Activated CD4-positive, alpha-beta T cell treated with anti-CD3 and anti-CD28 coated beads for 36 hours (primary cell): Measurements from ENCODE around the gene RENBP. TPM values are rescaled to one million over a fixed set of nuclear protein-coding genes. Genes with fewer than 3 reads are reported as not detected.
A peak's percentile ranks its signal among the peaks of the same experiment; 100 is the strongest.

ENCODE experiments used
- ATAC-seq: fragments of 200-7000 bp; cut with Tn5 transposase; one replicate; pipeline ENCODE4 v1.10.0; 2021; ENCODE audit warnings: mild to moderate bottlenecking, moderate library complexity
- CTCF ChIA-PET: fragments of 350-600 bp; sonication (Branson Sonifier 250); formaldehyde crosslinking; loops from one replicate; lab custom pipeline; 2021; ENCODE audit warnings: antibody characterized with exemption; lab: Charles Lee
- POLR2A ChIA-PET: fragments of 350-600 bp; sonication (Branson Sonifier 250); formaldehyde crosslinking; loops from one replicate; lab custom pipeline; 2021; ENCODE audit warnings: antibody characterized with exemption, inconsistent platforms; lab: Charles Lee
- DNase-seq: peaks from one replicate; pipeline ENCODE4 v3.0.0-alpha.2; 2020
- H3K27ac Mint-ChIP-seq: one replicate; pipeline ENCODE4 v1.8.0; 2021; ENCODE audit warnings: mixed read lengths
- H3K27me3 Mint-ChIP-seq: one replicate; pipeline ENCODE4 v1.8.0; 2021; ENCODE audit warnings: mixed read lengths
- H3K36me3 Mint-ChIP-seq: one replicate; pipeline ENCODE4 v1.8.0; 2021; ENCODE audit warnings: low read depth, mixed read lengths
- H3K4me1 Mint-ChIP-seq: one replicate; pipeline ENCODE4 v1.8.0; 2021; ENCODE audit warnings: mixed read lengths
- H3K4me3 Mint-ChIP-seq: one replicate; pipeline ENCODE4 v1.8.0; 2021; ENCODE audit warnings: mild to moderate bottlenecking, moderate library complexity, mixed read lengths
- H3K9me3 Mint-ChIP-seq: one replicate; pipeline ENCODE4 v1.8.0; 2021; ENCODE audit warnings: low read depth, mixed read lengths
- intact Hi-C, 2 experiments: fragments of 100-400 bp; cut with DNase I in 1 of 2; cut with micrococcal nuclease in 1 of 2; formaldehyde crosslinking; loops; one replicate each; pipeline versions ENCODE4 v1.14.2 to v1.15.1; 2022 to 2024; cut with DNase I, micrococcal nuclease
- total RNA-seq, 2 experiments: library from RNA; stranded (reverse); gene quantifications; one replicate each; pipeline ENCODE4 v1.2.3, GENCODE V29; 2021

Gene RENBP
- total RNA-seq, 2 experiments from 2014 or later: 6.0 to 8.1 TPM

GRCh38 chrX:153933748-153934147 lies 10.7 kb downstream of the RENBP start:
- Mint-ChIP-seq H3K9me3 (no peaks in the 10 kb centered on the region), H3K27ac (peak overlapping the region; percentile 51), H3K27me3 (no peaks in the 10 kb centered on the region), H3K4me1 (peaks cover 25% of the 10 kb centered on the region), H3K4me3 (peak overlapping the region; percentile 81), H3K36me3 (peaks cover 5% of the 10 kb centered on the region)
- CTCF ChIA-PET: interaction anchor here (1.0 to 2.5 kb wide), 3 partner anchors 14 to 35 kb away, joined by 3 to 8 read pairs (median 3); no protein-coding TSS in a partner anchor
- ATAC-seq: no peak
- intact Hi-C loops: no loop called here
- no peak for DNase-seq
- POLR2A ChIA-PET: interaction anchor here (0.6 kb wide), 1 partner anchor 140 kb away, joined by 3 read pairs; no protein-coding TSS in a partner anchor

GRCh38 chrX:153932220-153932915 lies 12.1 kb downstream of the RENBP start:
- Mint-ChIP-seq H3K27me3 (no peaks in the 10 kb centered on the region), H3K4me1 (peaks cover 21% of the 10 kb centered on the region), H3K36me3 (peaks cover 7% of the 10 kb centered on the region), H3K4me3 (no peak overlapping the region), H3K27ac (no peak overlapping the region), H3K9me3 (no peaks in the 10 kb centered on the region)
- ChIA-PET CTCF (interaction anchor here (1.5 kb wide), 1 partner anchor 8 kb away, joined by 5 read pairs; no protein-coding TSS in a partner anchor), POLR2A (no interaction called here)
- DNase-seq: no peak
- intact Hi-C loops: no loop called here
- ATAC-seq: no peak

- H3K27ac Mint-ChIP-seq: peak overlapping the region; percentile 65
- H3K27me3 Mint-ChIP-seq: no peaks in the 10 kb centered on the region
- H3K36me3 Mint-ChIP-seq: peaks cover 7% of the 10 kb centered on the region
- no peak overlapping the region for H3K4me3 Mint-ChIP-seq
- H3K4me1 Mint-ChIP-seq: peaks cover 21% of the 10 kb centered on the region
- ATAC-seq (no peak), DNase-seq (no peak)
- ChIA-PET CTCF (interaction anchor here (1.5 kb wide), 1 partner anchor 8 kb away, joined by 5 read pairs; no protein-coding TSS in a partner anchor), POLR2A (interaction anchor here (0.8 kb wide), 1 partner anchor 14 kb away, joined by 3 read pairs; no protein-coding TSS in a partner anchor)
- intact Hi-C loops: no loop called here
- H3K9me3 Mint-ChIP-seq: no peaks in the 10 kb centered on the region
Measured at GRCh38 chrX:153931748-153932147, 12.7 kb downstream of the RENBP start.

DNA sequence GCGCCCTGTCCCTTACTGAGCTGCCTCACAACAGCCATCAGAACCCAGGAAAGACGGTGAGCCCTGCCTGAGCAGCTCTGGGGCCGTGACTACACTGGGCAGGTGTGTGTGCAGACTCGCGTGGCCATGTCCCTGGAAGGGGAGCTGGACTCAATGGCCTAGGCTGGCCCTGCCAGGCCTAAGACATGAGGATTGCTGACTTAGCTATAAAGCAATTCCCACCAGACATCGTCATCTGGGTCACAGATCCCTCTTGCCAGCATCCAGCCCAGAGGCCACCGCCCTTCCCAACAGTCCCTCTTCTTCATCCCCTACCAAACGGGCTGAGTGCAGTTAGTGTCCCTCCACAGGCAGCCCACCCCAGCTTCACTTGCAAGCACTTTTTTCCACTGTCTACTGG lies 13.3 kb downstream of the RENBP start:
- POLR2A ChIA-PET: interaction anchor here (0.8 kb wide), 1 partner anchor 15 kb away, joined by 3 read pairs; no protein-coding TSS in a partner anchor
- no peaks in the 10 kb centered on the region for H3K27me3 Mint-ChIP-seq

GRCh38 chrX:153930011-153930910 lies 14.2 kb downstream of the RENBP start:
- Mint-ChIP-seq H3K27me3 (no peaks in the 10 kb centered on the region), H3K4me1 (peaks cover 21% of the 10 kb centered on the region), H3K9me3 (no peaks in the 10 kb centered on the region), H3K36me3 (peaks cover 9% of the 10 kb centered on the region), H3K4me3 (no peak overlapping the region), H3K27ac (peak overlapping the region; percentile 19)
- intact Hi-C loops: no loop called here
- DNase-seq (no peak), ATAC-seq (no peak)
- ChIA-PET POLR2A (interaction anchor here (0.9 kb wide), 1 partner anchor 37 kb away, joined by 3 read pairs; no protein-coding TSS in a partner anchor), CTCF (interaction anchor here (0.9 kb wide), 1 partner anchor 8 kb away, joined by 8 read pairs; no protein-coding TSS in a partner anchor)

More for the DNA sequence above, 13.3 kb downstream of the RENBP start:
- CTCF ChIA-PET: no interaction called here
- H3K27ac Mint-ChIP-seq: peak overlapping the region; percentile 65
- ATAC-seq (no peak), DNase-seq (no peak)
- no peak overlapping the region for H3K4me3 Mint-ChIP-seq
- peaks cover 21% of the 10 kb centered on the region for H3K4me1 Mint-ChIP-seq
- H3K9me3 Mint-ChIP-seq: no peaks in the 10 kb centered on the region
- intact Hi-C loops: no loop called here
- peaks cover 7% of the 10 kb centered on the region for H3K36me3 Mint-ChIP-seq

DNA sequence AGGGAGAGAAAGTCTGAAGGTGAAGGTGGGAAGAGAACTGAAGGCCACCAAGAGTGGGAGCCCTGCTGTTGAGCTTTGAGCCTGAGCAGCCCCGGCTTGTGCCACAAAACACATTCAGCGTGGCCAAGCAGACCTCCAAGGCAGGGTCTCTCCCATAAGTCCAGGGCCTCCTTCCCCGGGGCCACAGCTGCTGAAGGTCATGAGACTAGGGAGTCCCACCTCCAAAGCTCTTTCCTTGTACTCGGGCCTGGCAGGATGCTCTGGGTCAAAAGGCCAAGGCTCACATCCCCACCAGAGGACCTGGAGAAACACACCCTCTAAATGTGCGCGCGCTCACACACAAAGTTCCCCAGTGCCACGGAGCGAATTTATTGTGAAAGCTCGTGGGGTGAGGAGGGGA lies 14.9 kb downstream of the RENBP start:
- POLR2A ChIA-PET: interaction anchor here (0.9 kb wide), 1 partner anchor 37 kb away, joined by 3 read pairs; no protein-coding TSS in a partner anchor
- CTCF ChIA-PET: interaction anchor here (0.9 to 1.5 kb wide), 2 partner anchors 9 to 165 kb away, joined by 5 to 8 read pairs; partner anchors contain the start of gene PLXNB3
- no peaks in the 10 kb centered on the region for H3K9me3 Mint-ChIP-seq
- H3K27me3 Mint-ChIP-seq: no peaks in the 10 kb centered on the region
- peaks cover 21% of the 10 kb centered on the region for H3K4me1 Mint-ChIP-seq
- H3K27ac Mint-ChIP-seq: peak overlapping the region; percentile 81
- ATAC-seq (no peak), DNase-seq (no peak)
- H3K36me3 Mint-ChIP-seq: peaks cover 11% of the 10 kb centered on the region
- H3K4me3 Mint-ChIP-seq: peak overlapping the region; percentile 80
- intact Hi-C loops: loop anchor here (2.0 to 10.0 kb wide), 5 partner anchors 88 to 833 kb away; partner anchors contain the start of genes DKC1 (in 1 of the 2), EMD (in 1 of the 2), FLNA (in 1 of the 2) and IDH3G (in 1 of the 2)

DNA sequence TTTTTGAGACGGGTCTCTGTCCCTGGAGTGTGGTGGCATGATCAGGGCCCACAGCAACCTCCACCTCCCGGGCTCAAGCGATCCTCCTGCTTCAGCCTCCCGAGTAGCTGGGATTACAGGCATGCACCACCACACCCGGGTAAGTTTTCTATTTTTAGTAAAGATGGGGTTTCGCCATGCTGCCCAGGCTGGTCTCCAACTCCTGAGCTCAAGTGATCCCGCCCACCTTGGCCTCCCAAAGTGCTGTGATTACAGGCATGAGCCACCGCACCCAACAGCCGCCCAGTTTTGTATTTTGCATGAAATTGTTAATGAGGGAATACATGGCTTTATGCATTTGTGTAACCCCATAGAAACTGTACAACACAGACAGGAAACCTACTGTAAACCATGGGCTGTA lies 15.6 kb downstream of the RENBP start:
- intact Hi-C loops: loop anchor here (1.0 to 10.0 kb wide), 13 partner anchors 18 to 834 kb away; partner anchors contain the start of genes IDH3G (in 2 of the 2), SSR4 (in 2 of the 2), ABCD1 (in 1 of the 2) and BCAP31 (in 1 of the 2)
- H3K27ac Mint-ChIP-seq: peak overlapping the region; percentile 81
- DNase-seq (no peak), ATAC-seq (no peak)
- peak overlapping the region; percentile 80 for H3K4me3 Mint-ChIP-seq
- H3K36me3 Mint-ChIP-seq: peaks cover 16% of the 10 kb centered on the region
- no peaks in the 10 kb centered on the region for H3K27me3 Mint-ChIP-seq
- POLR2A ChIA-PET: interaction anchor here (1.0 kb wide), 1 partner anchor 38 kb away, joined by 3 read pairs; no protein-coding TSS in a partner anchor
- H3K9me3 Mint-ChIP-seq: no peaks in the 10 kb centered on the region
- peaks cover 25% of the 10 kb centered on the region for H3K4me1 Mint-ChIP-seq
- CTCF ChIA-PET: interaction anchor here (0.5 to 1.6 kb wide), 7 partner anchors 11 to 588 kb away, joined by 3 to 12 read pairs (median 3); partner anchors contain the start of genes PLXNB3, RENBP and SSR4

- CTCF ChIA-PET: interaction anchor here (0.5 to 1.6 kb wide), 9 partner anchors 12 to 587 kb away, joined by 3 to 12 read pairs (median 3); partner anchors contain the start of genes PLXNB3, RENBP and SSR4
- Mint-ChIP-seq H3K4me1 (peaks cover 29% of the 10 kb centered on the region), H3K27ac (peak overlapping the region; percentile 97), H3K27me3 (no peaks in the 10 kb centered on the region), H3K9me3 (no peaks in the 10 kb centered on the region), H3K36me3 (peaks cover 20% of the 10 kb centered on the region), H3K4me3 (peak overlapping the region; percentile 91)
- intact Hi-C loops: loop anchor here (1.0 to 10.0 kb wide), 13 partner anchors 19 to 835 kb away; partner anchors contain the start of genes IDH3G (in 2 of the 2), SSR4 (in 2 of the 2), ABCD1 (in 1 of the 2) and BCAP31 (in 1 of the 2)
- ATAC-seq: peak; percentile 76
- DNase-seq: peak; percentile 95
- POLR2A ChIA-PET: interaction anchor here (0.6 to 1.0 kb wide), 2 partner anchors 27 to 39 kb away, joined by 3 read pairs; no protein-coding TSS in a partner anchor
Measured at GRCh38 chrX:153927922-153928760, 16.3 kb downstream of the RENBP start.

- ChIA-PET POLR2A (no interaction called here), CTCF (interaction anchor here (0.6 to 1.5 kb wide), 2 partner anchors 41 to 587 kb away, joined by 3 to 6 read pairs; no protein-coding TSS in a partner anchor)
- no peak for ATAC-seq
- Mint-ChIP-seq H3K27ac (peak overlapping the region; percentile 97), H3K36me3 (peaks cover 20% of the 10 kb centered on the region), H3K9me3 (no peaks in the 10 kb centered on the region), H3K4me1 (peaks cover 31% of the 10 kb centered on the region), H3K4me3 (peak overlapping the region; percentile 91), H3K27me3 (no peaks in the 10 kb centered on the region)
- intact Hi-C loops: loop anchor here (5.0 to 10.0 kb wide), 3 partner anchors 90 to 447 kb away; partner anchors contain the start of genes EMD (in 1 of the 2), FLNA (in 1 of the 2), IDH3G (in 1 of the 2) and IRAK1 (in 1 of the 2)
- DNase-seq: no peak
Measured at GRCh38 chrX:153927672-153927921, 16.8 kb downstream of the RENBP start.
